Smooth muscle cell (in vitro differentiated cells): Measurements from ENCODE around the gene HES1. TPM values are rescaled to one million over a fixed set of nuclear protein-coding genes. Genes with fewer than 3 reads are reported as not detected.

ENCODE experiments used
- DNase-seq: peaks from one replicate; lab custom pipeline; 2025; ENCODE audit not compliant: unreplicated experiment; lab: John Stamatoyannopoulos, UW
- H2AFZ ChIP-seq: fragments of 200-600 bp; sonication (generic); 2 replicates; pipeline ENCODE4 v1.6.0; 2016; ENCODE audit warnings: antibody characterized with exemption, low read depth, mild to moderate bottlenecking
- H3F3A ChIP-seq: fragments of 200-600 bp; sonication (generic); 2 replicates; pipeline ENCODE4 v1.6.0; 2017; ENCODE audit warnings: antibody characterized with exemption, low read depth
- H3K27ac ChIP-seq: fragments of 200-600 bp; sonication (generic); 2 replicates; pipeline ENCODE4 v1.5.1; 2016; ENCODE audit warnings: low read depth, mild to moderate bottlenecking
- H3K27me3 ChIP-seq: fragments of 200-600 bp; sonication (generic); 2 replicates; pipeline ENCODE4 v1.6.1; 2016; ENCODE audit warnings: low read depth, mild to moderate bottlenecking
- H3K36me3 ChIP-seq: fragments of 200-600 bp; sonication (generic); 2 replicates; pipeline ENCODE4 v1.5.1; 2016; ENCODE audit warnings: low read depth
- H3K4me1 ChIP-seq: fragments of 200-600 bp; sonication (generic); 2 replicates; pipeline ENCODE4 v1.5.1; 2016; ENCODE audit warnings: low read depth
- H3K4me2 ChIP-seq: fragments of 200-600 bp; sonication (generic); 2 replicates; pipeline ENCODE4 v1.6.0; 2016; ENCODE audit warnings: mild to moderate bottlenecking
- H3K4me3 ChIP-seq: fragments of 200-600 bp; sonication (generic); 2 replicates; pipeline ENCODE4 v1.5.1; 2016; ENCODE audit warnings: mild to moderate bottlenecking
- H3K79me2 ChIP-seq: fragments of 200-600 bp; sonication (generic); 2 replicates; pipeline ENCODE4 v1.6.0; 2016; ENCODE audit warnings: low read depth, mild to moderate bottlenecking
- H3K9ac ChIP-seq: fragments of 200-600 bp; sonication (generic); 2 replicates; pipeline ENCODE4 v1.6.0; 2016; ENCODE audit warnings: low read depth
- H3K9me3 ChIP-seq: fragments of 200-600 bp; sonication (generic); replicated peaks from 2 replicates; pipeline ENCODE4 v1.5.1; 2016; ENCODE audit warnings: low read depth
- H4K20me1 ChIP-seq: fragments of 200-600 bp; sonication (generic); 2 replicates; pipeline ENCODE4 v1.6.0; 2016; ENCODE audit warnings: low read depth
- CTCF ChIP-seq: fragments of 200-600 bp; sonication (generic); IDR thresholded peaks from 2 replicates; pipeline ENCODE4 v1.5.1; 2017; ENCODE audit warnings: borderline replicate concordance, mild to moderate bottlenecking, antibody characterized with exemption; ENCODE audit not compliant: insufficient read depth, poor library complexity, severe bottlenecking
- WGBS: methylation state at CpG from one replicate; pipeline ENCODE4 v1.1.7; 2016; ENCODE audit warnings: low lambda C conversion rate; 5-methylcytosine and 5-hydroxymethylcytosine counted together
- polyA plus RNA-seq: library from polyadenylated mRNA; unstranded; fragments of >200 nt; fragmentation: Nextera tagmentation; extraction: Ambion mirVana; gene quantifications from 2 replicates; pipeline ENCODE4 v1.2.1, GENCODE V29; 2016
- total RNA-seq: library from RNA; depleted of rRNA; stranded (reverse); fragments of >200 nt; gene quantifications from 2 replicates; pipeline ENCODE4 v1.2.3, GENCODE V29; 2014

Gene HES1
- total and polyA plus RNA-seq, 2 experiments from 2014 or later: 59.9 to 69.5 TPM

DNA sequence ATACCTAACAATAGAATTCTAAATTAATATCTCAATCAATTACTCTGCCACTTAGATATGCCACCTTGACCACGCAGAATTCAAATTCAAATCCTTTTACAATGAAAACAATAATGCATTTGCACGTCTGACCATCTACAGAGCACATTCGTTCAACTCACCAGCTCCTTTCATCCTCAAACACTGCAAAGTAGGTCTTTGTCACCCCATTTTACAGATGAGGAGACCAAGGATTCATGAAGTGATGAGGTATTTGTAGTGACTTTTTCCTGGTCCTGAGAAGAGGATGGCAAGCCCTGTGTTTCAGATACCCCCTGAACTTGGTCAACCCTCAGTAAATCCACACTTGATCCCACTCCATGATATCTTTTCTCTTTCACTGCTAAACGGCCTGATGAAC, 42.2 kb downstream of the HES1 start:
- no peaks in the 10 kb centered on the region for H3K27me3 ChIP-seq
- H3K9ac ChIP-seq: no peak overlapping the region
- H2AFZ ChIP-seq: no peak overlapping the region
- no peaks in the 10 kb centered on the region for H3K9me3 ChIP-seq
- H4K20me1 ChIP-seq: no peaks in the 10 kb centered on the region
- H3F3A ChIP-seq: no peaks in the 10 kb centered on the region
- no peak for DNase-seq
- no peak overlapping the region for H3K4me3 ChIP-seq
- peaks cover 21% of the 10 kb centered on the region for H3K4me1 ChIP-seq
- no peaks in the 10 kb centered on the region for H3K79me2 ChIP-seq
- no peaks in the 10 kb centered on the region for H3K36me3 ChIP-seq
- WGBS: 89% methylated on average over 4 of the region's 4 CpGs
- TF ChIP-seq CTCF: no peak
- H3K27ac ChIP-seq: no peak overlapping the region
- H3K4me2 ChIP-seq: no peak overlapping the region

DNA sequence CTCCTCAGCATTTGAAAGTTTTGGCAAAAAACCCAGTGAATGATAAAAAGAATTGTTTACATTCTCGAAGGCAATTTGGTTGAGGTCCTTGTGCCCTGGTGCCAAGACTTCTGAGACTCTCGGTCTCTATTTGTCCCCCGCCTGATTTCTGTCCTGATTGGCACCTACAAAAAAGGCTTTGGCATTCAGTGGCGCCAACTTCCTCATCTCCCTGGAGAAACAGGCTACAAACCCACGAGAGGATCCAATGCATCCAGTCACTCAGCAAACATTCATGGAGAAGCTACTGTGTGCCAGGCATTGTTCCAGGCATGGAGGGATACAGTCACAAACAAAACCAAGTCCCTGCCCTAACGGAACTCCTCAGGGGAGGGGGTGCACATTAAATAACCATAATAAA, 42.7 kb downstream of the HES1 start:
- H3K4me3 ChIP-seq: no peak overlapping the region
- H3K4me1 ChIP-seq: peaks cover 25% of the 10 kb centered on the region
- no peak for DNase-seq
- no peaks in the 10 kb centered on the region for H3K36me3 ChIP-seq
- H3K27ac ChIP-seq: no peak overlapping the region
- H4K20me1 ChIP-seq: no peaks in the 10 kb centered on the region
- 90% methylated on average over 6 of the region's 6 CpGs for WGBS
- H3K4me2 ChIP-seq: no peak overlapping the region
- no peaks in the 10 kb centered on the region for H3K27me3 ChIP-seq
- H3F3A ChIP-seq: no peaks in the 10 kb centered on the region
- no peak overlapping the region for H2AFZ ChIP-seq
- no peaks in the 10 kb centered on the region for H3K79me2 ChIP-seq
- no peak for TF ChIP-seq CTCF
- no peak overlapping the region for H3K9ac ChIP-seq
- no peaks in the 10 kb centered on the region for H3K9me3 ChIP-seq

DNA sequence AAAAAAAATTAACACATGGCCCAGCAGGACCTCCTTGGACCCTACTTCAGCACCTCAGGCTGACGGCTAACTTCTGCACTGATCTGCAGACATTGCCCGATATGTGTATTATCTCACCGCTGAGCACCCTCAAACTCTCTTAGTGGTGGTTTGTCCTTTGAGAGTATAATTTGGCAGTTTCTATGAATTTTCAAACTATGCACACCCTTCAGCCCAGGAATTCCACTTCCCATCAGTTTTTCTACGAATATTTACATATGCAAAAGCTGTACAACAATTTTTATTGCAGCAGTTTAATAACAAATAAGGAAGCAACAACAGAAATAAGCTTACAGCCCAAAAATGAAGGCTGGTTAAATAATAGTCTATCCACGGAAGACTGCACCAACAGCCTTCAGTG, 44.6 kb downstream of the HES1 start:
- Histone ChIP-seq H3K4me1 (peaks cover 42% of the 10 kb centered on the region), H3K9me3 (no peaks in the 10 kb centered on the region), H3F3A (no peaks in the 10 kb centered on the region), H3K9ac (no peak overlapping the region), H3K36me3 (no peaks in the 10 kb centered on the region), H2AFZ (no peak overlapping the region), H3K4me3 (no peak overlapping the region), H3K27me3 (no peaks in the 10 kb centered on the region), H4K20me1 (no peaks in the 10 kb centered on the region), H3K27ac (no peak overlapping the region), H3K4me2 (no peak overlapping the region), H3K79me2 (no peaks in the 10 kb centered on the region)
- no peak for DNase-seq
- 97% methylated on average over 5 of the region's 5 CpGs for WGBS
- no peak for TF ChIP-seq CTCF
